ENCODE results near the gene C5orf34.
A peak's percentile ranks its signal among the peaks of the same experiment; 100 is the strongest.
"Not testable (repeated sequence)": the region's sequence is repeated elsewhere in the genome, so short reads cannot be mapped to it uniquely, and the experiment has no call there.

Gene C5orf34
- total RNA-seq: 0.87 to 6.8 (median 4.9) reads per million in 18 experiments

DNA sequence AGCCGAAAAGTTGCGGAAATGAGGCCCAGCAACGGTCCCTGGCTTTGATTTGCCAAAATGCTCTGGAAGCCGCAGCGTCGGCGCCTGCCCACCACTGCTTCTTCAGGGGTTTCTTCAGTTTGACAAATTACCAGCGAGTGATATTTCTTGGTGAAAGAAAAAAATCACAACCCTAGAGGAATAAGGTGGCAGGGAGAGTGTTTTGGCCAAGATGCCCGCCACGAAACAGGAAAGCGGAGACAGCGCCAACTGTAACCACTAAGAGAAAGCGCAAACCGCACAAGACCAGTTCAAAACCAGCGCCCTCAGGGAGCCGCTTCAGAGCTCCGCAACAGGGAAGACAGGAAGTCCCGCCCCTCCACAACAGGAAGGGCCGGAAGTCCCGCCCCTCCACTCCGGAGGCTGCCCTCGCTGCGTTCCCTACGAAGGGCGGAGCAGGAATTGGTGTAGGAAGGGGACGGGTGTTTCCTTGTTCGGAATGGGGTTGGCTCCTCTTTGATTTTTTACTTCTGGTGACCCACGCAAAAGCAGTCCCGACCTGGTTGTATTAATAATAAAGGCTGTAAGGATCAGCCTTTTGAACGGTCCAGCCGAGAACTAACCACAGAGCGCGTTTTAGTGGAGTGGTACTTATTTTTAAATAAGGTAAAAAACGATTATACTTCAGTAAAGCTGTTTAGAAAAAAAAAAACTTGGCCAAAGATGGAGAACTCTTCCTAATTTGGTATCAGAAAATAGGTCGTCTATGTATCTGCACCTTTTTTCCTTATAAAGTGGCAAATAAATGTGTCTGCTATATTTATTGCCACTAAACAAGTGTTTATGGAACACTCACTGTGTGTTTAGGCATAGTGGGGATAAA is at the start of gene C5orf34:
C5orf34 (minus strand) TSS at position 333 of the 862 bp plus-strand sequence. CDS start 5,809 bp downstream, outside the sequence.
- peak; percentile 98 to 99 for DNase-seq

- no peak for DNase-seq
These were observed 49.4 kb upstream of the C5orf34 start for GRCh38 chr5:43564289-43564850.

DNA sequence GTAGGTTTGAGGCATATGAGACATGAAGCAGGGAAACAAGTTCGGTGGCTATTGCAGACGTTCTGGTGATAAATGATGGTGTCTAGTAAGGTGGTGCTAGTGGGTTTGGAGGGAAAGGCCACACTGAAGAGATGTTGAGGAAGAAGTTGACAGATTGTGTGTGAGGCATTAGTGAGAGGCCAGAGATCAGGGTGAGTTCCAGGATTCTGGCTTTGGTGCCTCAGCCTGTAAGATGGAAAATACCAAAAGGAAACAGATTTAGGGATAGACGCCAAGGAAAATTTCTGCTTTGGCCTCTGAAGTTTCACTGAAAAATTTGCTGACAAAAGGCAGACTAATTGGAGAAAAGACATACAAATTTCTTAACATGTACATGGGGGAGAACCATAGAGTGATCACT is 48.4 kb upstream of the C5orf34 start:
- no peak for DNase-seq

DNA sequence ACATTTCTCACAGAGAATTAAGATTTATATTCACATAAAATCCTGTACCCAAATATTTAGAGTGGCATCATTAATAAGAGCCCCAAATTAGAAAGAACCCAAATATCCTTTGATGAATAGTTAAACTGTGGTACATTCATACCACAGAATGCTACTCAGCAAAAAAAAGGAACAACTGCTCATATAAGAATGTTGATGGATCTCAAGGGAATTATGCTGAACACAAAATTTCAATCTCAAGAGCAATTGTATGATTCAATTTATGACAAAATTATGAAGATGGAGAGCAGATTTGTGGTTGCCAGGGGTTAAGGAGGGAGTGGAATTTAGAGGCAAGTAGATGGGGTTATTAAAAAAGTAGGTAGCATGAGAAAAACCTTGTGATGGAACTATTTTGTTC is 46.4 kb upstream of the C5orf34 start:
- DNase-seq: no peak

DNA sequence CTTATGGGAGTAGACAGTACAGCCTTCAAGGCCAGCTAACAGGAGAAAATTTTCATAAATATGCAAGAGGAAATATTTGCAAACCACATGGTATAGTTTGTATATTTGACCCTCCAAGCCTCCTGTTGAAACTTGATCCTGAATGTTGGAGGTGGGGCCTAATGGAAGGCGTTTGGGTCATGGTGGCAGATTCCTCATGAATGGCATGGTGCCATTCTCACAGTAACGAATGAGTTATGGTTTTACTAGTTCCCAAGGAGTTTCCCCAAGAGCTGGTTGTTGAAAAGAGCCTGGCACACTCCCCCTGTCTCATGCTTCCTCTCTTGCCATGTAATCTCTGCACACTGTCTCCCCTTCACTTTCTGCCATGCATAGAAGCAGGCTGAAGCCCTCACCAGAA is 45.2 kb upstream of the C5orf34 start:
- no peak for DNase-seq

DNA sequence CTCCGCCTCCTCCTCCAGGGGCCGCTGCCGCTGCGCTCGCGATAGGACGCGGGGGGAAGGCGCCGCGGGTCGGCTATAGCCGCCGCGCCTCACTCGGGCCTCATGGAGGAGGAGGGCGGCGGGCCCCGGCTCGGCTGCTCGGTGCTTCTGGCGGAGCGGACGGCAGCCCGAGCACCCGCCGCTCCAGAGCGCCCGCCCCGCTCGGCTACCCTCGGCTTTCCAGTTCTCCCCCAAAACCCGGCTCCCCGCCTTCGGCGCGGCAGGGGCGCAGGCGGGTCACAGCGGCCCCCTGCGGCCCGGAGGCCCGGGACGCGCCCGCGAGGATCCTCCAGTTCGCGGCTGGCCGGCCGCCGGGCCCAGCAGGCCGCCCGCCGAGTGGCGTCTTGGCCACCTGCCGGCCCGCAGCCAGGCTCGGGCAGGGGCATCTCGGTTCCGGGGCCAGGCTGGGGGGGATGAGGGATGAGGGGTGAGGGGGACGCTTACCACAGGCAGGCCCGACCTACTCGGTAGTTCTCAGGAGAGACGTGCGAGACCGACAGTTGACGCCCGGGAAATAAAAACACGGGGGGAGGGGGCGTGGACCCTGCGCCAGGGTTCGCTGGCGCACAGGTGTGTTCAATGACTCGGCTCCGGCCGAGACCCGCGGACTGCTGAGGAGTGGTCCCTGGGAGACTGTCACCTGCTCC is 42.1 kb upstream of the C5orf34 start, which contains the start of gene PAIP1:
PAIP1 (minus strand) TSS at position 221 of the 686 bp plus-strand sequence. CDS start 231 bp downstream, outside the sequence.
- peak; percentile 78 to 86 for DNase-seq

GRCh38 chr5:43556607-43556856 is 41.6 kb upstream of the C5orf34 start:
- DNase-seq: not testable (repeated sequence)

DNA sequence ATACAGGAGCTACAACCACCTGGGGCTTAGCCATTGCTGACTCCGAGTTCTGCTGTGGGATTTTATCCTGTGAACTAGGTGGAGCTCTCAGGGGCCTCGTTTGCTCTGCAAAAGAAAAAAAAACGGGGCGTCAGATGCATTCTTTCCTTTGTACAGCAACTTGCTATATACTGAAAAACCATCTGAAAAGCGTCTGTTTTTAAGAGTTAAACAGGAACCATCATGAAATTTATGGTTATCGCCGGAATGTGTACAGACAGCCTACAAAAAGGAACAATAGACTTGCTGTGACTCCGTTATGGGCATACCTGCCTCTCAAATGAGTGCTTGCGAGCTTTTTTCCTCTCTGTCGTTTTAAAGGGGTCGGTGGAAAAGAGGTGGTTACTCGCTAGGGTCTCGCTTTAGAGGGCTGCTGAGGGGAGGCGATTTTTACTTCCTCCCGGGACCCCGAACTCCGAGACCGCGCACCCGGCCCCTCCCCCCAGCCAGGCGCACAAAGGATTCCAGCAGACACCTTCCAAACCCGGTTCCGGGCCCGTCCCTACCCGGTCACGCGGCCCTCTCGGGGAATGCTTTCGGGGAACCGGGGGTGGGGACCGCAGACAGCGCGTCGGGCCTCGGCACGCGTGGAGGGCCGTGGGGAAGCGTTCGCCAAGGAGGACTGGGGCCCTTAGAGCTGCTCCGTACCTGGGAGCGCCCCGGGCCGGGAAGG is 41.1 kb upstream of the C5orf34 start:
- DNase-seq: peak; percentile 44 to 67

GRCh38 chr5:43554497-43554896 is 39.5 kb upstream of the C5orf34 start:
- no peak for DNase-seq

DNA sequence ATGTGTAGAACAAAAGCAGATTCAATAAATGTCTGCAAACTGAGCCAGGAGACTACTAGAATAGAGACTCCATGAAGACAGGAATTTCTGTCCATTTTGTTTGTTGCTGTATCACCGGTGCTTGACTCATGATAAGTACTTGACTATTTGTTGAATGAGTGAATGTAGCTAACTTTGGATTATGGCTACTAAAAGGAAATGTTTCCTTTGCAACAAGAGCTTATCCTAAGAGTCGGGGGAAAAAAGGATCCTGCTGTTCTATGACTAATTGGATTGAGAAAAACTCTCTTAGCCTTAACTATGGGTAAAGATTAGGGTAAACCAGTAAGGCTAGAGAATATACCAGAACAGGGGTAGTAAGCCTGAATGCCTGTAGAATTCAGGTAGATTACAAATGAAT is 38.4 kb upstream of the C5orf34 start:
- no peak for DNase-seq

- no peak for DNase-seq
These were observed 36.8 kb upstream of the C5orf34 start for GRCh38 chr5:43551731-43552130.

GRCh38 chr5:43549272-43549671 is 34.3 kb upstream of the C5orf34 start:
- not testable (repeated sequence) for DNase-seq

GRCh38 chr5:43548358-43548757 is 33.4 kb upstream of the C5orf34 start:
- DNase-seq: no peak

- DNase-seq: no peak
These were observed 32.6 kb upstream of the C5orf34 start for GRCh38 chr5:43547532-43547931.

GRCh38 chr5:43543434-43543833 is 28.5 kb upstream of the C5orf34 start:
- no peak for DNase-seq

GRCh38 chr5:43540746-43541145 is 25.8 kb upstream of the C5orf34 start:
- no peak for DNase-seq

GRCh38 chr5:43536972-43537371 is 22.0 kb upstream of the C5orf34 start:
- DNase-seq: no peak

DNA sequence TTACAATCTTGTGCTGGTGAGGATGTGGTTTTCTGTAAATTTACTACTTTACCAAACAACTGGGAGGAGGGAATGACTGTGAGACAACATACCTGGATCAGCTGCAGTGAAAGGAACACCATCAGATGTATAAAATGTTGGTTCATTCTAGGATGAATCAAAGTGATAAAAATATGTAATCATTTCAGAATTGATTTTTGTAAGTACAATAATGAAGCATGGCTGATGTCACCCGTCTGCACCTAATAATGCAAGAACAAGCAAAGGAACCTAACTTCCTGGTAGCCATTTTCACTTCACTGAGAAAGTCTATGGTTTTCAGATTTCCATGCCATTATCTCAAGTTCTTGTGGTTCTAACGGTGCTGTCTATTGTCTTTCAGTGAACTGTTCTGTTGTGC is 18.7 kb upstream of the C5orf34 start:
- DNase-seq: no peak

GRCh38 chr5:43530648-43531047 is 15.7 kb upstream of the C5orf34 start:
- no peak for DNase-seq

DNA sequence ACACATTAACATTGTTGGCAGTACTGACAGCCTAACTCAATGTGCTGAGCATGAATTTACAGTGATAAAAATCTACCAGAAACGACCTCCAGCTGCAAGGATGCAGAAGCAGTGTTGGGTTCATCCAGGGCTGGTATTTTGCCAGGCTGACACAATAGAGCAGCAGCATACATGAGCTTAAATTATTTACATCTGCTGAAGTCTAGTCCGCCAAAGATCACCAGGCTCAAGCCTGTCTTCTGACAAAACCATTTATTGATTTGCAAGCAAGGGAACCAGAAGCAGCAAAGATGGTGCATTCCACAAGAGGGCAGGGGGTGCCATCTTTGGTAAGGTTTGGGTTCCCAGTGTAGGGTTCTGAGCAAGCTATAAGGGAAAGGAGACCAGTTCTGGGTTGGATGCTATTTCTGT is 8.7 kb upstream of the C5orf34 start:
- no peak for DNase-seq

DNA sequence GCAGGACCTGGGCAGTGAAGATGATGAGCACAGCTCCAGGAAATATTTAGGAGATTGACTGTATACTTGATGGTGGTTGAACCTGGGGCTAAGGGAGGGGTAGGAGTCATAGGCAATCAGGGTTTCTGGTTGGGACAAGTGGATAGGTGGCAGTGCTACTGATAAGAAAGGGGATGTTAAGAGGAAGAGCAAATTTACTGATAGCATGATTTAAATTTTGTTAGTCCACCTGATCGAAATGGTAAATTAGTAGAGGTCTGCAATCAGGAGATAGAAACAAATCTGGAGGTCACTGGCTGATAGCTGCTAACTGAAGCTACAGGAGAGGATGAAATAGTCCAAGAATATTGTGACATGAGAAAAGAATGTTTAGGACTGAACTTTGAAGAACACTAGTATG is 5.7 kb upstream of the C5orf34 start:
- DNase-seq: no peak

GRCh38 chr5:43515678-43516048 is 715 bp upstream of the C5orf34 start:
- DNase-seq: no peak

- no peak for DNase-seq
These were observed 505 bp downstream of the C5orf34 start for GRCh38 chr5:43514471-43514815.

Data from inflammatory macrophage (primary cell).